GM18511 (cell line): ENCODE measurements around the gene ATP5F1E.
"Not testable (repeated sequence)": the region's sequence is repeated elsewhere in the genome, so short reads cannot be mapped to it uniquely, and the experiment has no call there.

Experiments
- ATAC-seq: cut with Tn5 transposase; IDR thresholded peaks from one replicate; pipeline ENCODE4 v1.9.1; 2021; ENCODE audit warnings: mild to moderate bottlenecking, moderate library complexity; ENCODE audit not compliant: unreplicated experiment

Gene ATP5F1E

DNA sequence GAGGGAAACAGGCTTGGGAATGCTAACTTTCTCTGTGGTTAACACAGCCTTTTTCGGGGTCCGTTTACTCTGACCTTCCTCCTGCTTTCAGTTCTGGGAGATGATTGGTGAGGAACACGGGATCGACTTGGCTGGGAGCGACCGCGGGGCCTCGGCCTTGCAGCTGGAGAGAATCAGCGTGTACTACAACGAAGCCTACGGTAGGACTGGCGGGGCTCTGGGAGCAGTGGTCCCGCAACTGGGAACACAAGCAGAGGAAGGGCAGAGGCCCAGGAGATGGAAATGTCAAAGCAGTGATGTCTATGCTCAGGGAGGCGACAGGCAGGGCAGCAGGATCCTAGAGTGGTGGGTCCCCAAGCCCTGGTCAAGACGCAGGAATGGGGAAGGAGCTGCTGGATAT lies 9.4 kb downstream of the ATP5F1E start:
- no peak for ATAC-seq

GRCh38 chr20:59020938-59021551 lies 11.1 kb downstream of the ATP5F1E start:
- no peak for ATAC-seq

GRCh38 chr20:59019217-59019616 lies 12.9 kb downstream of the ATP5F1E start, which contains the start of gene TUBB1:
Gene TUBB1, plus strand, starts transcription at chr20:59019429. Its CDS starts 94 bp downstream, at chr20:59019523.
- no peak for ATAC-seq

GRCh38 chr20:59018817-59019216 lies 13.3 kb downstream of the ATP5F1E start:
- no peak for ATAC-seq

- no peak for ATAC-seq
These were observed 14.5 kb downstream of the ATP5F1E start for GRCh38 chr20:59017493-59018231.

DNA sequence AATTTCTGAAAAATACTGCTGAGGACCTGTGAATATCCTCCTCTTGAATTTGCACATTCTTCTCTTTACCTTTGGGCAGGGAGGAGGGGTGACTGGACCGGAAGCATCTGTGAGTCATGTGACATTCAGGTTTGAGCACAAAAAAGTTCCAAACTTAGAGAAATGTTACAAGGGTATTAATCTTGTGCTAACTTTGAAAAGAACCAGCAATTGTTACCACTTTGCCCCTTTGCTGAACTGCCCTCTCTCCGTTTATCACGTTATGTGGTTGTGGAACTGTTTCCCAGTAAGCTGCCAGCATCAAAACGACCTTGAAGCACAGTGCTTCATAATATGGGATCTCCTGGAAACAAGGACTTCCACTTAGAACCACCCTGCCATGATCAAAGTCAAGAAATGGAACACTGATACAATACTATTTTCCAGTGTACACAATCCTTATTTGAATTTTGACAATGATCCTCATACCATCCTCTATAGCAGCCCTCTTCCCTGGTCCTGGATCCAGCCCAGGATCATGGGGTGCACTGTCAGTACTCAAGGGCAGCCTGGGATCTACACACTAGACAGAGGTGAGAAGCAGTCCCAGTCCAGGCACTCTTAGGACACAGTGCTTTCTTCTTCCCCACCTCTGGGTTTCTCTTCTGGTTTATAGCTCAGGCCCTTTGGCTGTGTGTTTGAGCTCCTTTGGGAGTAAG lies 15.2 kb downstream of the ATP5F1E start:
- ATAC-seq, result no peak

GRCh38 chr20:59015812-59016711 lies 16.1 kb downstream of the ATP5F1E start:
- no peak for ATAC-seq

- no peak for ATAC-seq
These were observed 16.7 kb downstream of the ATP5F1E start for GRCh38 chr20:59015411-59015810.

DNA sequence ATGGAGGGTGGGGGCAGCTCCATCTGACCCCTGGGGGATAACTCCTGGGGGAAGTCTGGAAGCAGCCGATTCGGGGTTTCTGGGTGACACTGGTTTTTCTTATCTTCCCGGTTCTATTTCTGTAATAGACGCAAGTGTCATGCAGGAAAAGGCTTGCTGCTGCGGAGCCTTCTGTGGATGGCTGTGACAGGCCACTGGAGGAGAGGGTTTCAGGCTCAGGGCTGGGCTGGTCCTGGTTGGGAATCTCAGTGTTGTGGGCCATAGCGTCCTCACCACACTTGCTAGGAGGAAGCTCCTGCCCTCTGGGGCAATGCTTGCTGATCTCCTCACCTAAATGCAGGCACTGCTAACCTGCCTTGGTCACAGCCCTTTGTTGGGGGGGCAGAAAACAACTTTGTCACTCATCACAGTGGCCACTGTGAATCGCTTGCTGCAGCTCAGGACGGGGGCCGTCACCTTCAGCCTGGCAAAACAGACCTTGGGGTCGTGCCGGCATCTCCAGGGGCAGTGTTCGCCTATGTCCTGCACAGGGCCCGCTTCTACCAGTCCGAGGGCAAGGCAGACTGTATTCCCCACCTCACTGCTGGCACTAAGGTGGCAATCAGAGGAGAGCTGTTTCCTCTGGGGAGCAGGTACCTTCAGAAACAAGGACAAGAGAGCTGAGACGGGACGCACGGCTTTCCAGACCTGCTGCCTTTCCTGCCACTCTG lies 17.3 kb downstream of the ATP5F1E start:
- no peak for ATAC-seq

- no peak for ATAC-seq
These were observed 18.1 kb downstream of the ATP5F1E start for GRCh38 chr20:59013959-59014608.

GRCh38 chr20:59013031-59013951 lies 18.8 kb downstream of the ATP5F1E start:
- no peak for ATAC-seq

- ATAC-seq, result not testable (repeated sequence)
These were observed 20.3 kb downstream of the ATP5F1E start for GRCh38 chr20:59011874-59012157.

DNA sequence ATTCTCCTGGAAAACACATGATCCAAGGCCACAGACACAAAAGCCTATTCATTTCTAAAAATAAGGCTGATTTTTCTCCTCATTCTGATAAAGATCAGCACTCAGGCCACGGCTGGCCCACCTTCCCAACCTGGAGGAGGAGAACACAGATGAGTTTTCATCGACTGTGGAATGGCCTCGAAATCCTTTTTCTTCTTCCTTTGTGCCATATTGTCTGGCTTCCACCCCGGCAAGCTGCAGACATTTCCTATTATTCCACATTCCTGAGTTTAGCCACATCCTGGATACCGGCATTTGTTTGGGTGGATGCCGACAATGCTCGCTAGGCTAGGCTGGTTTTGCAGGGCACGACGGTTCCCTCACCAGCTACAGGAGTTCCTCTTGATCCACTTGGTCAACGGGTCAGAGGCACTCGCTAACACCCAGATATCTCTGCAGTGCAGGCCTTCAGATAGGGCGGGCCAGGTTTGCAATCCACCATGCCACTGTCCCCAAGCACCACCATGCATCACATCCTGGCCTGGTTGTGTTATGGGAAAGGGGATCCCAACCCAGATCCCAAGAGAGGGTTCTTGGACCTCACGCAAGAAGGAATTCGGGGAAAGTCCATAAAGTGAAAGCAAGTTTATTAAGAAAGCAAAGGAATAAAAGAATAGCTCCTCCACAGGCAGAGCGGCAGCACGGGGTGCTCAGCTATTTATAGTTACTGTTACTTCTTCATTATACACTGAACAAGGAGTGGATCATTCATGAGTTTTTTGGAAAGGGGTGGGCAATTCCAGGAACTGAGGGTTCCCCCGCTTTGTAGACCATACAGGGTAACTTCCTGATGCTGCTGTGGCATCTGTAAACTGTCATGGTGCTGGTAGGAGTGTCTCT lies 20.9 kb downstream of the ATP5F1E start:
- ATAC-seq, result no peak

DNA sequence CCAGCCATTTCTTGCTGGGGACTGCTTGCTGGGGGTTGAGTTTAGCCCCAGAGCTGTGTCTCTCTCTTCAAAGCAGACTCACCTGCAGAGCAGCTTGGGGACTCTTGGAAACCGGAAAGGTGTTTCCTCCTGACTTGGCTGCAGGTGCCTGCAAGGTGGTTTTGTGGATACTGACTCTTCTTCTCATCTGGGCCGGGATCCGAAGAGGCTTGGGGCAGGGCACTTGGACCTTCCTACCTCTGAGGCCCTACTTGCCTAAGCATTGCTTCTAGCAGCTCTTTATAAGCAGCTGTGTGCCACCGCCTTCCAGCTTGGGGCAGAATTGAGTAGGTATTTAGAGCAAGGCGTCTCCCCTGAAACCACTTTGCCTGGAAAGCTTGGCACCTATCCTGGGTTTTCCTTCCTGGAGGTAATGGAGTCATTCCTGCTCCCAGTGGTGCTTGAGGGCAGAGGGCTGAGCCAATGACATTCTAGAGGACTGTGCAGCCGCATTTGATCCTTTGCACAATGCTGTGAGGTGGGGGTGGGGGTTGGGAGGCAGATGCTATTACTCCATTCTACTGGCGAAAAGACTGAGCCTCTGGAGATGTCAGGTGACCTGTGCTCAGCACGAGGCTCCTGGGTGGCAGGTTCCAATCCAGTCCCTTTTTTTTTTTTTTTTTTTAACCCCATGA lies 21.7 kb downstream of the ATP5F1E start:
- no peak for ATAC-seq

DNA sequence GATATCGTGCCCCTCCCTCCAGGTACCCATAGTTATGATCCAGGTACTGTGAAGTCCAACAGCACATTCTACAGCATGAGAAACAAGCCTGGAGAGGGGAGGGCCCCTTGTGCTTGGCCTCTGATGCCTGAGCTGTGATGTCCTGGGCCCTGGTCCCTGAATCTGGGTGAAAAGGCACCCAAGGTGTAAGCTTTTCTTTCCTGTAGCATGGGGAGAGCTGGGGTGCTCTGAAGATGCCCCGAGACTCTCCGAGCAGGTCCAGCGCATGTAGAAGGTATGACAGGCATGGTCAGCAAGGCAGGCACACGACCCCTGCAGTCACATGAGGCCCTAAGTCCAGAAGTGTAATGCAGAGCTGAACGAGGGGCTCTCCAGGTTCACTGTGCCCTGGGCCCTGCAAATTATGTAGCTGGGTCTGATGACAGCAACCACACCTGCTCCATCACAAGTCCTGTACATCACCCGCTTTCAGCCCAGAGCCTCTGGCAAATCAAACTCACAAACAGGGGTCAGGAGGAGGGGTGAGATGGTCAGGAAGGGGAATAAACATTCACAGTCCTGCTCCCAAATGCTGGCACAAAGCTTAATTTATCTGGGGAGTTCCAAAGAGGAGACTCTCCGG lies 23.3 kb downstream of the ATP5F1E start:
- no peak for ATAC-seq

DNA sequence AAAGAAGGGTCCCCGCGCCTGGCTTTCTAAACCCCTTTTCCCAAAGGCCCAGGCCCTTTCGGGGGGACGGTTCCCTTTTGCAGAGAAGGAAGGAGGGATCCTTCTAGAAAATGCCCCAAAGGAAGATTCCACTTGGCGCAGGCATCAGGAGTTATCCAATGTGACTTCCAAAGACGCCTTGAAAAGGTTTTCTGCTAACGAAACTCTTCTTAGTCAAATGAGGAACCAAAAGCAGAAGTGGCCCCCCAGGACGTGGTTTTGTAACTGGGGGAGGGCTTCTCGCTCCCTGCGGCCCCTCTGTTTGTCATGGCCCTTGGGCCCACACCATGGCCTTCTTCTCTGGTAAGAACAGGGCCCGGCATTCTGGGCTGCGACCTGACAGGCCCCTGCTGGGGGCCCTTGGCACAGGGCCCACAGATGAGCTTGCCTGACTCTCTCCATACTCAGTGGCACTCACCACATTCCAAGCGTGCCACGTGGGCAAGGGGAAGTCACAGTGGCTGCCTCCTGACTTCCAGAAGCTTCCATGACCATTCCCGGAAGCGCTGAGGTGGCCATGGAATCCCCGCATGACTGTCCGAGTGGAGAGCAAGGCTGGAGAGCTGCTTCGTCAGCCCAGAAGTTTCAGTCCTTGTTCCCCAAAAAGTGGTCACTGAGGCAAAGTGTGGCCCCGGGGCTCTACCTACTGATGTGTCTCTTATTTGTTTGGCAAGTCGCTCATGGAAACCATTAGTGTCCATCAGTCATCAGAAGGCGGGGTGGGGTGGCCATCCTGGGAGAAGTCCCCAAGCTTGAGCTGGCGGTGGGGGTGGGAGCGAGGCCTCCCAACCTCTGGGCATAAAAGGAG lies 24.2 kb downstream of the ATP5F1E start:
- ATAC-seq, result peak; percentile 46
